ENCODE results near the gene SYNE1. TPM values are rescaled to one million over a fixed set of nuclear protein-coding genes. Genes with fewer than 3 reads are reported as not detected.

The SYNE1 gene
- total and polyA plus RNA-seq, 10 of the 15 experiments (the other 5 are each of a cell fraction or from before 2014, with no cell fraction given), result 2.3 to 28.7 (median 14.1) TPM

- ChIA-PET CTCF (interaction anchor here (0.7 to 1.6 kb wide), 9 partner anchors 11 to 1465 kb away, joined by 3 to 15 read pairs (median 4); no protein-coding TSS in a partner anchor), SMC1A (ENCODE audit: uncharacterized antibody, unreplicated experiment) (interaction anchor here (0.7 to 1.8 kb wide), 7 partner anchors 8 to 680 kb away, joined by 3 to 6 read pairs (median 3); no protein-coding TSS in a partner anchor), RAD21 (ENCODE audit: unreplicated experiment) (interaction anchor here (0.6 to 1.1 kb wide), 10 partner anchors 11 to 919 kb away, joined by 3 to 13 read pairs (median 3); no protein-coding TSS in a partner anchor), POLR2A (no interaction called here)
- in situ Hi-C loops (cut with MboI), result loop anchor here (5.0 kb wide), 1 partner anchor 594 kb away; no protein-coding TSS in a partner anchor
- Histone ChIP-seq H3K36me3 (ENCODE audit: control insufficient read depth in 2 of 2, insufficient read depth in 2 of 2, low read length in 1 of 2) (no peaks in the 10 kb centered on the region), H3K4me2 (ENCODE audit: control insufficient read depth, insufficient read depth) (no peak overlapping the region), H3K27ac (ENCODE audit: control insufficient read depth, insufficient read depth) (no peak overlapping the region), H3K4me1 (ENCODE audit: control insufficient read depth, insufficient read depth, low read length) (no peaks in the 10 kb centered on the region), H4K20me1 (ENCODE audit: control insufficient read depth, insufficient read depth) (0 out of 2 replicates have a peak, but pooled peaks cover 2% of the 10 kb centered on the region), H3K9ac (ENCODE audit: control insufficient read depth, insufficient read depth, low read length) (no peak overlapping the region), H3K27me3 (replicated peaks in 1 of 2; ENCODE audit: control insufficient read depth in 2 of 2, insufficient read depth in 2 of 2, low read length in 1 of 2) (no peaks in the 10 kb centered on the region), H3K9me3 (replicated peaks; ENCODE audit: control insufficient read depth, insufficient read depth, low read length) (no peaks in the 10 kb centered on the region), H3K79me2 (ENCODE audit: control insufficient read depth, insufficient read depth, low read length) (no peaks in the 10 kb centered on the region), H3K4me3 (no peak overlapping the region), H2AFZ (ENCODE audit: control insufficient read depth, low read depth, low read length) (no peak overlapping the region)
- ATAC-seq (peak; percentile 78), DNase-seq (ENCODE audit: low read depth, low spot score) (no peak), FAIRE-seq (no peak)
- WGBS (ENCODE audit: insufficient coverage, insufficient replicate concordance, low lambda C conversion rate, missing lambda C conversion rate), result 0% methylated on average over 2 of the region's 2 CpGs
- BruUV-seq (replicated peaks), result no TSS peak
- intact Hi-C loops (cut with micrococcal nuclease; ENCODE audit: unreplicated experiment), result loop anchor here (5.0 kb wide), 2 partner anchors 589 to 684 kb away; no protein-coding TSS in a partner anchor
- TF ChIP-seq KLF5 (IDR thresholded peaks at IDR 0.05; ENCODE audit: partially characterized antibody), result no peak
- no peak for TF ChIP-seq EGR1 (IDR thresholded peaks at IDR 0.05; ENCODE audit: borderline replicate concordance in 1 of 2, low read depth in 2 of 2, low read length in 2 of 2)
- TF ChIP-seq SPI1 (IDR thresholded peaks at IDR 0.05; ENCODE audit: borderline replicate concordance, insufficient read depth, low read depth, low read length), result no peak
- peak; percentile 67 for TF ChIP-seq RAD21 (IDR thresholded peaks at IDR 0.05; ENCODE audit: insufficient read depth, low read depth, low read length)
- TF ChIP-seq CTCF (IDR thresholded peaks at IDR 0.05 in 2 of 3, conservative IDR thresholded peaks at IDR 0.05 in 1 of 3; ENCODE audit: control insufficient read depth in 2 of 3, extremely low read depth in 1 of 3, insufficient read depth in 1 of 3, low read depth in 3 of 3, low read length in 3 of 3), result peak; percentile 28 to 53 (median 47); a peak in 4 of 6 replicates
- TF ChIP-seq SMC3 (IDR thresholded peaks at IDR 0.05; ENCODE audit: borderline replicate concordance, low read length), result peak; percentile 37; the same call in 1 of the 2 replicates
Observed at GRCh38 chr6:152356662-152357061, 280.5 kb downstream of the SYNE1 start.
